ENCODE measurements around the gene VSIG4.
"Not testable (repeated sequence)": the region's sequence is repeated elsewhere in the genome, so short reads cannot be mapped to it uniquely, and the experiment has no call there.

VSIG4 gene

GRCh38 chrX:66039944-66040343 lies at the start of gene VSIG4:
Gene VSIG4 (minus strand): TSS chrX:66040080. CDS start chrX:66039998, 82 bp downstream.
- no peak within 1 kb of the TSS for H3K4me3 ChIP-seq (replicated peaks; ENCODE audit: low read depth, low read length)
- no peak for DNase-seq (ENCODE audit: extremely low read depth, low read depth)
- TF ChIP-seq CTCF (IDR thresholded peaks at IDR 0.05; ENCODE audit: low read depth, low read length, missing control alignments), result no peak

- no peak for TF ChIP-seq CTCF (IDR thresholded peaks at IDR 0.05; ENCODE audit: low read depth, low read length, missing control alignments)
- H3K4me3 ChIP-seq (replicated peaks; ENCODE audit: low read depth, low read length), result no peak overlapping the region
- no peak for DNase-seq (ENCODE audit: extremely low read depth, low read depth)
Observed at GRCh38 chrX:66076801-66077200, 36.9 kb upstream of the VSIG4 start.

GRCh38 chrX:66074920-66075879 lies 35.3 kb upstream of the VSIG4 start:
- H3K4me3 ChIP-seq (replicated peaks; ENCODE audit: low read depth, low read length), result no peak overlapping the region
- no peak for DNase-seq (ENCODE audit: extremely low read depth, low read depth)
- TF ChIP-seq CTCF (IDR thresholded peaks at IDR 0.05; ENCODE audit: low read depth, low read length, missing control alignments), result no peak

- no peak for DNase-seq (ENCODE audit: extremely low read depth, low read depth)
- H3K4me3 ChIP-seq (replicated peaks; ENCODE audit: low read depth, low read length), result no peak overlapping the region
- no peak for TF ChIP-seq CTCF (IDR thresholded peaks at IDR 0.05; ENCODE audit: low read depth, low read length, missing control alignments)
Observed at GRCh38 chrX:66071126-66071525, 31.2 kb upstream of the VSIG4 start.

GRCh38 chrX:66064261-66064660 lies 24.4 kb upstream of the VSIG4 start:
- H3K4me3 ChIP-seq (replicated peaks; ENCODE audit: low read depth, low read length), result no peak overlapping the region
- no peak for TF ChIP-seq CTCF (IDR thresholded peaks at IDR 0.05; ENCODE audit: low read depth, low read length, missing control alignments)
- DNase-seq (ENCODE audit: extremely low read depth, low read depth), result no peak

- H3K4me3 ChIP-seq (replicated peaks; ENCODE audit: low read depth, low read length); DNase-seq (ENCODE audit: extremely low read depth, low read depth): not testable (repeated sequence)
Observed at GRCh38 chrX:66057019-66057418, 17.1 kb upstream of the VSIG4 start.

- TF ChIP-seq CTCF (IDR thresholded peaks at IDR 0.05; ENCODE audit: low read depth, low read length, missing control alignments), result no peak
- no peak for DNase-seq (ENCODE audit: extremely low read depth, low read depth)
- H3K4me3 ChIP-seq (replicated peaks; ENCODE audit: low read depth, low read length), result no peak overlapping the region
Observed at GRCh38 chrX:66054978-66055377, 15.1 kb upstream of the VSIG4 start.

Data from HFF-Myc (cell line).